ENCODE results near the gene MVK. TPM values are rescaled to one million over a fixed set of nuclear protein-coding genes. Genes with fewer than 3 reads are reported as not detected.

The MVK gene
- total RNA-seq, 2 experiments from 2014 or later, result 8.2 to 8.4 TPM

DNA sequence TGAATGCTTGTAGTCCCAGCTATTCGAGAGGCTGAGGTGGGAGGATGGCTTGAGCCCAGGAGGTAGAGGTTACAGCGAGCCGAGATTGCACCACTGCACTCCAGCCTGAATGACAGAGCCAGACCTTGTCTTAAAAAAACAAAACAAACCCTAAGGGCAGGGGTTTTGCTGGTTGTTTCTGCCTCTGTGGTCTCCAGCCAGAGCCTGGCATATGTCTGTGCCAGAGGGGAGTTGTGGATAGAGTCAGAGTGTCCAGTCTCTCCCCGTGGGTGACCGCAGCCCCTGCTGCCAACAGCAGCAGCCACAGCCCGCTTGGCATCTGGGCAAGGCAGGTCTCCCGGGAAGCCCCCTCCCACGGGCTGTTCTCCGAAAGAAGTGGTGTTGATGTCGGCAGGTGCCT lies 37.6 kb downstream of the MVK start:
- Mint-ChIP-seq H3K27ac (no peak overlapping the region), H3K9me3 (no peaks in the 10 kb centered on the region), H3K36me3 (ENCODE audit: low read depth) (no peaks in the 10 kb centered on the region), H3K4me1 (ENCODE audit: low read depth) (no peaks in the 10 kb centered on the region), H3K4me3 (no peak overlapping the region), H3K27me3 (peaks cover 45% of the 10 kb centered on the region)
- TF ChIP-seq, protein P1, sequence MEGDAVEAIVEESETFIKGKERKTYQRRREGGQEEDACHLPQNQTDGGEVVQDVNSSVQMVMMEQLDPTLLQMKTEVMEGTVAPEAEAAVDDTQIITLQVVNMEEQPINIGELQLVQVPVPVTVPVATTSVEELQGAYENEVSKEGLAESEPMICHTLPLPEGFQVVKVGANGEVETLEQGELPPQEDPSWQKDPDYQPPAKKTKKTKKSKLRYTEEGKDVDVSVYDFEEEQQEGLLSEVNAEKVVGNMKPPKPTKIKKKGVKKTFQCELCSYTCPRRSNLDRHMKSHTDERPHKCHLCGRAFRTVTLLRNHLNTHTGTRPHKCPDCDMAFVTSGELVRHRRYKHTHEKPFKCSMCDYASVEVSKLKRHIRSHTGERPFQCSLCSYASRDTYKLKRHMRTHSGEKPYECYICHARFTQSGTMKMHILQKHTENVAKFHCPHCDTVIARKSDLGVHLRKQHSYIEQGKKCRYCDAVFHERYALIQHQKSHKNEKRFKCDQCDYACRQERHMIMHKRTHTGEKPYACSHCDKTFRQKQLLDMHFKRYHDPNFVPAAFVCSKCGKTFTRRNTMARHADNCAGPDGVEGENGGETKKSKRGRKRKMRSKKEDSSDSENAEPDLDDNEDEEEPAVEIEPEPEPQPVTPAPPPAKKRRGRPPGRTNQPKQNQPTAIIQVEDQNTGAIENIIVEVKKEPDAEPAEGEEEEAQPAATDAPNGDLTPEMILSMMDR (IDR thresholded peaks at IDR 0.05), result no peak
- ATAC-seq (ENCODE audit: poor library complexity) (no peak), DNase-seq (no peak)
- CTCF ChIA-PET, result no interaction called here
- Histone ChIP-seq H3K36me3 (ENCODE audit: insufficient read depth, low read length) (no peaks in the 10 kb centered on the region), H3K4me1 (ENCODE audit: insufficient read depth, low read length) (no peaks in the 10 kb centered on the region), H3K4me3 (ENCODE audit: low read length) (no peak overlapping the region), H3K9me3 (ENCODE audit: control insufficient read depth in 1 of 2, insufficient read depth in 1 of 2, low read length in 2 of 2) (peaks cover 0 to 10% of the 10 kb centered on the region in 2 experiments), H3K27me3 (ENCODE audit: control insufficient read depth in 1 of 2, insufficient read depth in 2 of 2, low read length in 2 of 2) (peaks cover 2 to 5% of the 10 kb centered on the region in 2 experiments), H3K27ac (ENCODE audit: low read depth in 1 of 2, low read length in 2 of 2) (no peak overlapping the region)
- intact Hi-C loops (cut with DNase I, micrococcal nuclease), result no loop called here
- POLR2A ChIA-PET, result no interaction called here

DNA sequence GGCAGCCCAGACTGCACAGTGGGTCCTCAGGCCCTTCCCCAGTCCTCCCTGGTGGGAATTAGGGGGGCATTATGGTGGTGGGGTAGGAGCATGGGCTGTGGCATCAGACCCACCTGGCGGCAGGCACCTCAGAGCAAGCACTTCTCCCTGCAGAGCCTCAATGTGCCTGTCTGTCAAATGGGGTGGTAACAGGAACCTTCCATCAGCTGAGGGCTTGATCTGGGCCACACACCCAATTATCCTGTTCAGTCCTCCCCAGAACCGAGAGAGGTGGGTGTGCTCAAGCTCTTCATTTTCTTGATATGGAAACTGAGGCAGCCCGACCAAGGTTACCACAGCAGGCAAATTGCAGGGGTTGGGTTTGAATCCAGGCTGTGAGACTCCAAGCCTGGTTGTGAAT lies 38.4 kb downstream of the MVK start:
- TF ChIP-seq, protein P1 (IDR thresholded peaks at IDR 0.05), result no peak
- CTCF ChIA-PET, result no interaction called here
- no peaks in the 10 kb centered on the region for H3K9me3 Mint-ChIP-seq
- Histone ChIP-seq H3K27me3 (ENCODE audit: control insufficient read depth in 1 of 2, insufficient read depth in 2 of 2, low read length in 2 of 2) (peaks cover 3 to 9% of the 10 kb centered on the region in 2 experiments), H3K4me3 (ENCODE audit: low read length) (no peak overlapping the region), H3K27ac (ENCODE audit: low read depth in 1 of 2, low read length in 2 of 2) (no peak overlapping the region), H3K9me3 (ENCODE audit: control insufficient read depth in 1 of 2, insufficient read depth in 1 of 2, low read length in 2 of 2) (peaks cover 0 to 10% of the 10 kb centered on the region in 2 experiments), H3K4me1 (ENCODE audit: insufficient read depth, low read length) (no peaks in the 10 kb centered on the region), H3K36me3 (ENCODE audit: insufficient read depth, low read length) (no peaks in the 10 kb centered on the region)
- DNase-seq (no peak), ATAC-seq (ENCODE audit: poor library complexity) (no peak)
- H3K27ac Mint-ChIP-seq, result no peak overlapping the region
- intact Hi-C loops (cut with DNase I, micrococcal nuclease), result no loop called here
- H3K27me3 Mint-ChIP-seq, result peaks cover 49% of the 10 kb centered on the region
- H3K4me1 Mint-ChIP-seq (ENCODE audit: low read depth), result no peaks in the 10 kb centered on the region
- POLR2A ChIA-PET, result no interaction called here
- H3K36me3 Mint-ChIP-seq (ENCODE audit: low read depth), result no peaks in the 10 kb centered on the region
- no peak overlapping the region for H3K4me3 Mint-ChIP-seq

DNA sequence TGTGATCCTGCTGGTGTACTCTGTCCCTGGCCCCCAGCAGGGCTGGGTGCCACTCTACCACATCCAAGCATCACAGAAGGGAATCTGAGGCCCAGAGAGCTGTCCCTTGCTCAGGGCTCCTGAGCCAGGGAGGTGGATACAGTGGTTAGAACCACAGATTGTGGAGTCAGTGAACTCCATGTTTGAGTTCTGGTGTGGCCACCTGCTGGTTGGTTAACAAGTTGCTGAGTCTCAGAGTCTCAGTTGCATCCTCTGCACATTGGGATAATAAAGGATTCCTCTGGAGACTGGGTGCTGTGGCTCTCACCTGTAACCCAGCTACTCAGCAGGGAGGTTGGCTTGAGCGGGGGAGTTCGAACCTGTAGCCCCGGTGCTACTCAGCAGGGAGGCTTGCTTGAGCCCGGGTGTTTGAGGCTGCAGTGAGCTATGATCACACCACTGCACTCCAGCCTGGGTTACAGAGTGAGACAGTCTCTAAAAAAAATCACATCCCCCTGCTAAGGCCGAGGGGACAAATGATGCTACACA lies 39.4 kb downstream of the MVK start:
- TF ChIP-seq, protein P1 (IDR thresholded peaks at IDR 0.05), result no peak
- no peak overlapping the region for H3K27ac Mint-ChIP-seq
- Histone ChIP-seq H3K4me3 (ENCODE audit: low read length) (no peak overlapping the region), H3K4me1 (ENCODE audit: insufficient read depth, low read length) (no peaks in the 10 kb centered on the region), H3K27ac (ENCODE audit: low read depth in 1 of 2, low read length in 2 of 2) (no peak overlapping the region), H3K9me3 (ENCODE audit: control insufficient read depth in 1 of 2, insufficient read depth in 1 of 2, low read length in 2 of 2) (peaks cover 0 to 10% of the 10 kb centered on the region in 2 experiments), H3K36me3 (ENCODE audit: insufficient read depth, low read length) (no peaks in the 10 kb centered on the region), H3K27me3 (ENCODE audit: control insufficient read depth in 1 of 2, insufficient read depth in 2 of 2, low read length in 2 of 2) (peaks cover 3 to 9% of the 10 kb centered on the region in 2 experiments)
- H3K9me3 Mint-ChIP-seq, result no peaks in the 10 kb centered on the region
- H3K36me3 Mint-ChIP-seq (ENCODE audit: low read depth), result no peaks in the 10 kb centered on the region
- H3K4me3 Mint-ChIP-seq, result no peak overlapping the region
- H3K4me1 Mint-ChIP-seq (ENCODE audit: low read depth), result no peaks in the 10 kb centered on the region
- H3K27me3 Mint-ChIP-seq, result peaks cover 42% of the 10 kb centered on the region
- ChIA-PET POLR2A (no interaction called here), CTCF (no interaction called here)
- intact Hi-C loops (cut with DNase I, micrococcal nuclease), result no loop called here
- DNase-seq (no peak), ATAC-seq (ENCODE audit: poor library complexity) (no peak)
